SK-N-SH (cell line): ENCODE results near the gene DDX28. TPM values are rescaled to one million over a fixed set of nuclear protein-coding genes. Genes with fewer than 3 reads are reported as not detected.

Experiments used
- CTCF ChIA-PET: fragments of 300-600, 350-600 bp; formaldehyde crosslinking; extraction: SDS; loops from one replicate; lab custom pipeline; 2021; lab: Yijun Ruan, JAX
- POLR2A ChIA-PET: fragments of 350-600 bp; sonication (Branson Sonifier 250); formaldehyde crosslinking; extraction: SDS; loops from one replicate; lab custom pipeline; 2020; ENCODE audit warnings: antibody characterized with exemption, inconsistent platforms; lab: Yijun Ruan, JAX
- DNase-seq: peaks from one replicate; pipeline ENCODE4 v3.0.0; 2012
- H2AFZ ChIP-seq: fragments of 200-600 bp; sonication (generic); 2 replicates; pipeline ENCODE4 v1.8.1; 2016; ENCODE audit warnings: antibody characterized with exemption, mild to moderate bottlenecking, low read depth
- H3F3A ChIP-seq: fragments of 200-600 bp; sonication (generic); replicated peaks from 2 replicates; pipeline ENCODE3; 2016; ENCODE audit warnings: antibody characterized with exemption, mild to moderate bottlenecking; ENCODE audit not compliant: insufficient read depth
- H3K27ac ChIP-seq, 2 experiments: fragments of 200-500 bp in 1 of 2; fragments of 200-600 bp in 1 of 2; sonication (Bioruptor generic) in 1 of 2; sonication (generic), shearing (Covaris generic) in 1 of 2; 2 replicates each; pipeline versions ENCODE4 v1.5.1 to v1.6.1; 2014 to 2016; ENCODE audit warnings: low read depth in 2 of 2, inconsistent platforms in 1 of 2, low read length in 1 of 2, mild to moderate bottlenecking in 1 of 2, mixed read lengths in 1 of 2
- H3K27me3 ChIP-seq: fragments of 200-600 bp; sonication (generic), shearing (Covaris generic); 2 replicates; pipeline ENCODE4 v1.6.1; 2016; ENCODE audit warnings: mixed run types; ENCODE audit not compliant: insufficient read depth
- H3K36me3 ChIP-seq, 2 experiments: fragments of 200-500 bp in 1 of 2; fragments of 200-600 bp in 1 of 2; sonication (Bioruptor generic) in 1 of 2; sonication (generic) in 1 of 2; replicated peaks in 1 of 2; 2 replicates each; pipeline versions ENCODE3 to v1.5.1; 2014 to 2016; ENCODE audit warnings: low read length in 1 of 2, mild to moderate bottlenecking in 1 of 2; ENCODE audit not compliant: insufficient read depth in 2 of 2, control insufficient read depth in 1 of 2
- H3K4me1 ChIP-seq, 2 experiments: fragments of 200-500 bp in 1 of 2; fragments of 200-600 bp in 1 of 2; sonication (Bioruptor generic) in 1 of 2; sonication (generic), shearing (Covaris generic) in 1 of 2; 2 replicates each; pipeline versions ENCODE4 v1.5.1 to v1.6.1; 2014 to 2016; ENCODE audit warnings: low read depth in 1 of 2, low read length in 1 of 2, mixed run types in 1 of 2; ENCODE audit not compliant: insufficient read depth in 2 of 2, control insufficient read depth in 1 of 2
- H3K4me2 ChIP-seq: fragments of 200-600 bp; sonication (generic), shearing (Covaris generic); 2 replicates; pipeline ENCODE4 v1.6.1; 2017; ENCODE audit warnings: mixed run types
- H3K4me3 ChIP-seq, 2 experiments: fragments of 200-500 bp in 1 of 2; fragments of 200-600 bp in 1 of 2; sonication (Bioruptor generic) in 1 of 2; sonication (generic), shearing (Covaris generic) in 1 of 2; 2 replicates each; pipeline versions ENCODE4 v1.5.1 to v1.8.1; 2014 to 2016; ENCODE audit warnings: low read depth in 2 of 2, inconsistent platforms in 1 of 2, low read length in 1 of 2, mild to moderate bottlenecking in 1 of 2, mixed read lengths in 1 of 2, moderate library complexity in 1 of 2
- H3K79me2 ChIP-seq: fragments of 200-600 bp; sonication (generic); 2 replicates; pipeline ENCODE4 v1.8.1; 2017; ENCODE audit warnings: mild to moderate bottlenecking; ENCODE audit not compliant: insufficient read depth
- H3K9ac ChIP-seq: fragments of 200-600 bp; sonication (generic); 2 replicates; pipeline ENCODE4 v1.6.1; 2017; ENCODE audit warnings: mixed run types
- H3K9me2 ChIP-seq: fragments of 200-600 bp; sonication (generic); 2 replicates; pipeline ENCODE4 v1.6.1; 2017; ENCODE audit warnings: mixed run types
- H3K9me3 ChIP-seq: fragments of 200-600 bp; sonication (generic); 2 replicates; pipeline ENCODE4 v1.6.1; 2017; ENCODE audit warnings: mixed run types, mild to moderate bottlenecking, moderate library complexity
- H4K20me1 ChIP-seq: fragments of 200-600 bp; sonication (generic); 2 replicates; pipeline ENCODE4 v1.6.1; 2017; ENCODE audit warnings: mild to moderate bottlenecking, mixed run types; ENCODE audit not compliant: insufficient read depth
- CTCF ChIP-seq: fragments of 200-600 bp; sonication (generic); IDR thresholded peaks from 2 replicates; pipeline ENCODE4 v1.6.1; 2017; ENCODE audit warnings: antibody characterized with exemption, mild to moderate bottlenecking, moderate library complexity
- FOXJ3 ChIP-seq: sonication (generic); formaldehyde crosslinking; IDR thresholded peaks from 2 replicates; pipeline ENCODE4 v1.5.1; 2020; ENCODE audit warnings: mild to moderate bottlenecking, missing genetic modification reagents
- FOXM1 ChIP-seq: IDR thresholded peaks from 2 replicates; pipeline ENCODE4 v1.4.0; 2012; ENCODE audit warnings: low read depth, mild to moderate bottlenecking
- MAX ChIP-seq: IDR thresholded peaks from 2 replicates; pipeline ENCODE4 v1.4.0; 2012; ENCODE audit warnings: low read depth
- MXI1 ChIP-seq: IDR thresholded peaks from 2 replicates; pipeline ENCODE4 v1.6.1; 2012; ENCODE audit warnings: mild to moderate bottlenecking, low read depth, low read length, improper control_type of control experiment
- NFIC ChIP-seq: IDR thresholded peaks from 2 replicates; pipeline ENCODE4 v1.4.0; 2012; ENCODE audit warnings: borderline replicate concordance
- RAD21 ChIP-seq: IDR thresholded peaks from 2 replicates; pipeline ENCODE4 v1.6.1; 2012; ENCODE audit warnings: mild to moderate bottlenecking, low read length
- RFX5 ChIP-seq: IDR thresholded peaks from 2 replicates; pipeline ENCODE4 v1.6.1; 2012; ENCODE audit warnings: mild to moderate bottlenecking, improper control_type of control experiment, low read length
- SIN3A ChIP-seq: IDR thresholded peaks from 2 replicates; pipeline ENCODE4 v1.6.1; 2012; ENCODE audit warnings: low read depth, mild to moderate bottlenecking, low read length, moderate library complexity, borderline replicate concordance
- SMC3 ChIP-seq: IDR thresholded peaks from 2 replicates; pipeline ENCODE4 v1.6.1; 2012; ENCODE audit warnings: low read depth, low read length, improper control_type of control experiment
- USF1 ChIP-seq: IDR thresholded peaks from 2 replicates; pipeline ENCODE4 v1.4.0; 2012; ENCODE audit warnings: low read depth, borderline replicate concordance
- WGBS: methylation state at CpG from one replicate; pipeline ENCODE4 v1.1.6; 2017; ENCODE audit warnings: low lambda C conversion rate; 5-methylcytosine and 5-hydroxymethylcytosine counted together
- polyA plus RNA-seq, 3 experiments: library from polyadenylated mRNA; depleted of rRNA; stranded (reverse); fragments of >200 nt; gene quantifications; 2 replicates each; pipeline ENCODE4 v1.2.3, GENCODE V29; 2012
- TF ChIP-seq, protein P1 (sequence below): IDR thresholded peaks from 2 replicates; pipeline ENCODE4 v1.4.0; 2012; ENCODE audit warnings: low read depth, borderline replicate concordance

The DDX28 gene
- polyA plus RNA-seq, 1 of the 3 experiments (the other 2 are of a cell fraction): 10.8 TPM

GRCh38 chr16:68070249-68070730 is 47.3 kb upstream of the DDX28 start:
- Histone ChIP-seq H3F3A (peaks cover 17% of the 10 kb centered on the region), H3K27ac (no peak overlapping the region), H4K20me1 (no peaks in the 10 kb centered on the region), H3K36me3 (peaks cover 13 to 32% of the 10 kb centered on the region in 2 experiments), H3K79me2 (no peaks in the 10 kb centered on the region), H3K9me3 (no peaks in the 10 kb centered on the region), H3K4me3 (no peak overlapping the region), H3K4me2 (no peak overlapping the region), H2AFZ (no peak overlapping the region), H3K27me3 (no peaks in the 10 kb centered on the region), H3K9ac (no peak overlapping the region), H3K9me2 (no peaks in the 10 kb centered on the region), H3K4me1 (peaks cover 0 to 21% of the 10 kb centered on the region in 2 experiments; a peak in 2 of 4 replicates)
- CTCF ChIA-PET: interaction anchor here (1.3 to 2.1 kb wide), 3 partner anchors 9 to 109 kb away, joined by 3 to 9 read pairs (median 4); no protein-coding TSS in a partner anchor
- no peak for DNase-seq
- 83% methylated on average over 1 of the region's 2 CpGs for WGBS
- TF ChIP-seq, protein P1, sequence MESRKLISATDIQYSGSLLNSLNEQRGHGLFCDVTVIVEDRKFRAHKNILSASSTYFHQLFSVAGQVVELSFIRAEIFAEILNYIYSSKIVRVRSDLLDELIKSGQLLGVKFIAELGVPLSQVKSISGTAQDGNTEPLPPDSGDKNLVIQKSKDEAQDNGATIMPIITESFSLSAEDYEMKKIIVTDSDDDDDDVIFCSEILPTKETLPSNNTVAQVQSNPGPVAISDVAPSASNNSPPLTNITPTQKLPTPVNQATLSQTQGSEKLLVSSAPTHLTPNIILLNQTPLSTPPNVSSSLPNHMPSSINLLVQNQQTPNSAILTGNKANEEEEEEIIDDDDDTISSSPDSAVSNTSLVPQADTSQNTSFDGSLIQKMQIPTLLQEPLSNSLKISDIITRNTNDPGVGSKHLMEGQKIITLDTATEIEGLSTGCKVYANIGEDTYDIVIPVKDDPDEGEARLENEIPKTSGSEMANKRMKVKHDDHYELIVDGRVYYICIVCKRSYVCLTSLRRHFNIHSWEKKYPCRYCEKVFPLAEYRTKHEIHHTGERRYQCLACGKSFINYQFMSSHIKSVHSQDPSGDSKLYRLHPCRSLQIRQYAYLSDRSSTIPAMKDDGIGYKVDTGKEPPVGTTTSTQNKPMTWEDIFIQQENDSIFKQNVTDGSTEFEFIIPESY: no peak
- TF ChIP-seq NFIC: no peak
- no peak for TF ChIP-seq RAD21
- no peak for TF ChIP-seq RFX5
- no peak for TF ChIP-seq CTCF
- no peak for TF ChIP-seq MAX
- TF ChIP-seq FOXM1: no peak
- no peak for TF ChIP-seq FOXJ3 (CRISPR knock-in tag)
- TF ChIP-seq SMC3: no peak
- no peak for TF ChIP-seq SIN3A
- TF ChIP-seq USF1: no peak
- TF ChIP-seq MXI1: no peak
- POLR2A ChIA-PET: interaction anchor here (0.6 kb wide), 1 partner anchor 37 kb away, joined by 3 read pairs; no protein-coding TSS in a partner anchor
